Raji (cell line): ENCODE results near the gene SMYD1.

Experiments used
- POLR2A ChIP-seq: IDR thresholded peaks from 2 replicates; pipeline ENCODE4 v1.6.1; 2011; ENCODE audit warnings: low read depth, low read length, control low read depth; ENCODE audit not compliant: insufficient read depth

SMYD1 gene

GRCh38 chr2:88125344-88125923 is 57.8 kb downstream of the SMYD1 start:
- no peak for TF ChIP-seq POLR2A

- TF ChIP-seq POLR2A = no peak
These were observed 58.5 kb downstream of the SMYD1 start for GRCh38 chr2:88125924-88126771.

GRCh38 chr2:88126772-88127637 is 59.4 kb downstream of the SMYD1 start:
- no peak for TF ChIP-seq POLR2A

- no peak for TF ChIP-seq POLR2A
These were observed 59.9 kb downstream of the SMYD1 start for GRCh38 chr2:88127638-88127887.

- TF ChIP-seq POLR2A = no peak
These were observed 60.4 kb downstream of the SMYD1 start, which contains the start of gene FABP1 for GRCh38 chr2:88127888-88128653. Gene FABP1 (minus strand): TSS chr2:88128062. CDS start chr2:88128017, 45 bp downstream.

- no peak for TF ChIP-seq POLR2A
These were observed 61.2 kb downstream of the SMYD1 start for GRCh38 chr2:88128654-88129312.

- no peak for TF ChIP-seq POLR2A
These were observed 61.8 kb downstream of the SMYD1 start for GRCh38 chr2:88129313-88129959.

- no peak for TF ChIP-seq POLR2A
These were observed 63.8 kb downstream of the SMYD1 start for GRCh38 chr2:88131201-88131998.

- TF ChIP-seq POLR2A = no peak
These were observed 64.4 kb downstream of the SMYD1 start for GRCh38 chr2:88131999-88132368.

- no peak for TF ChIP-seq POLR2A
These were observed 66.2 kb downstream of the SMYD1 start for GRCh38 chr2:88133875-88134274.

GRCh38 chr2:88136817-88137216 is 69.2 kb downstream of the SMYD1 start:
- no peak for TF ChIP-seq POLR2A

GRCh38 chr2:88137833-88138232 is 70.2 kb downstream of the SMYD1 start:
- TF ChIP-seq POLR2A = no peak

GRCh38 chr2:88139203-88139702 is 71.6 kb downstream of the SMYD1 start:
- no peak for TF ChIP-seq POLR2A
